Osteoblast (primary cell): ENCODE data around the gene H2BK1. TPM values are rescaled to one million over a fixed set of nuclear protein-coding genes. Genes with fewer than 3 reads are reported as not detected.

Source experiments
- DNase-seq: peaks from one replicate; pipeline ENCODE4 v3.0.0; 2011; ENCODE audit warnings: low spot score, mixed read lengths; ENCODE audit not compliant: insufficient read length; ENCODE audit errors: missing footprints
- H2AFZ ChIP-seq: 2 replicates; pipeline ENCODE4 v1.6.0; 2011; ENCODE audit warnings: mild to moderate bottlenecking, low read length
- H3K27ac ChIP-seq: 2 replicates; pipeline ENCODE4 v1.5.1; 2011; ENCODE audit warnings: mild to moderate bottlenecking, low read depth, low read length, moderate library complexity
- H3K27me3 ChIP-seq: 2 replicates; pipeline ENCODE4 v1.6.0; 2012; ENCODE audit warnings: mild to moderate bottlenecking, control low read depth, inconsistent platforms, low read length, moderate library complexity; ENCODE audit not compliant: insufficient read depth
- H3K36me3 ChIP-seq: 2 replicates; pipeline ENCODE4 v1.5.1; 2011; ENCODE audit warnings: mild to moderate bottlenecking, low read length, control low read depth, moderate library complexity; ENCODE audit not compliant: insufficient read depth
- H3K4me1 ChIP-seq: 2 replicates; pipeline ENCODE4 v1.5.1; 2011; ENCODE audit warnings: mild to moderate bottlenecking, low read length, control low read depth, moderate library complexity; ENCODE audit not compliant: insufficient read depth
- H3K4me2 ChIP-seq: 2 replicates; pipeline ENCODE4 v1.6.0; 2011; ENCODE audit warnings: mild to moderate bottlenecking, low read length; ENCODE audit not compliant: insufficient read depth
- H3K4me3 ChIP-seq: fragments of 200-600 bp; sonication (generic); 3 replicates; pipeline ENCODE4 v1.5.1; 2012; ENCODE audit warnings: mild to moderate bottlenecking, low read length, inconsistent platforms; ENCODE audit not compliant: insufficient read depth
- H3K79me2 ChIP-seq: 2 replicates; pipeline ENCODE4 v1.6.0; 2012; ENCODE audit warnings: mild to moderate bottlenecking, low read length, control low read depth, inconsistent platforms; ENCODE audit not compliant: insufficient read depth
- H3K9me3 ChIP-seq: 2 replicates; pipeline ENCODE4 v1.5.1; 2011; ENCODE audit warnings: low read depth, low read length, control low read depth
- H4K20me1 ChIP-seq: 2 replicates; pipeline ENCODE4 v1.6.0; 2012; ENCODE audit warnings: mild to moderate bottlenecking, low read length, control low read depth; ENCODE audit not compliant: insufficient read depth
- total RNA-seq: library from RNA; depleted of rRNA; stranded (reverse); fragments of >200 nt; gene quantifications from 2 replicates; pipeline ENCODE4 v1.2.3, GENCODE V29; 2012
- TF ChIP-seq, protein P1 (sequence below): IDR thresholded peaks from 2 replicates; pipeline ENCODE4 v1.5.1; 2011; ENCODE audit warnings: mild to moderate bottlenecking, low read depth, low read length, moderate library complexity; ENCODE audit errors: extremely low read depth

H2BK1 gene
- total RNA-seq, 1 donor = not detected

DNA sequence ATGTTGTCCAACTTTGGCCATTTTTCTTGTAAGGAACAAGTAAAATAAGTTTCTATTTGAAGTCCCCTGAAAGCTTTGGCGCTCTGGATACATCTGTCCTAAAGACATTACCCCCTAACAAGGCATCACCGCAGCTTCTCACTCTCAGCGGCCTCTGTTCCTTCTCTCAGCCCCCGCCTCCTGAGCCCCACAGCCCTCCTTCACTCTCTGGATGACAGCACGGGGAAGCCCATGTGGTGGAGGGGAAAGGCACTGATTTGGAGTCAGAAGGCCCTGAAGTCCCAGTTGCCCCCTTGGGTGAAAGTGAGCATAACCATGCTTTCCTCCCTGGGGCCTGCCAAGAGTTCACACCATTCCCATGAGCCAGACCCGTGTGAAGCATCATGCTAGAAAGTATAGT lies 4.6 kb downstream of the H2BK1 start:
- H3K36me3 ChIP-seq = no peaks in the 10 kb centered on the region
- no peak overlapping the region for H2AFZ ChIP-seq
- H3K9me3 ChIP-seq = no peaks in the 10 kb centered on the region
- H3K4me2 ChIP-seq = no peak overlapping the region
- DNase-seq = peak; percentile 57
- no peak overlapping the region for H3K27ac ChIP-seq
- TF ChIP-seq, protein P1, sequence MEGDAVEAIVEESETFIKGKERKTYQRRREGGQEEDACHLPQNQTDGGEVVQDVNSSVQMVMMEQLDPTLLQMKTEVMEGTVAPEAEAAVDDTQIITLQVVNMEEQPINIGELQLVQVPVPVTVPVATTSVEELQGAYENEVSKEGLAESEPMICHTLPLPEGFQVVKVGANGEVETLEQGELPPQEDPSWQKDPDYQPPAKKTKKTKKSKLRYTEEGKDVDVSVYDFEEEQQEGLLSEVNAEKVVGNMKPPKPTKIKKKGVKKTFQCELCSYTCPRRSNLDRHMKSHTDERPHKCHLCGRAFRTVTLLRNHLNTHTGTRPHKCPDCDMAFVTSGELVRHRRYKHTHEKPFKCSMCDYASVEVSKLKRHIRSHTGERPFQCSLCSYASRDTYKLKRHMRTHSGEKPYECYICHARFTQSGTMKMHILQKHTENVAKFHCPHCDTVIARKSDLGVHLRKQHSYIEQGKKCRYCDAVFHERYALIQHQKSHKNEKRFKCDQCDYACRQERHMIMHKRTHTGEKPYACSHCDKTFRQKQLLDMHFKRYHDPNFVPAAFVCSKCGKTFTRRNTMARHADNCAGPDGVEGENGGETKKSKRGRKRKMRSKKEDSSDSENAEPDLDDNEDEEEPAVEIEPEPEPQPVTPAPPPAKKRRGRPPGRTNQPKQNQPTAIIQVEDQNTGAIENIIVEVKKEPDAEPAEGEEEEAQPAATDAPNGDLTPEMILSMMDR = no peak
- H3K27me3 ChIP-seq = peaks cover 51% of the 10 kb centered on the region
- H3K4me1 ChIP-seq = no peaks in the 10 kb centered on the region
- no peaks in the 10 kb centered on the region for H3K79me2 ChIP-seq
- H4K20me1 ChIP-seq = no peaks in the 10 kb centered on the region
- no peak overlapping the region for H3K4me3 ChIP-seq

DNA sequence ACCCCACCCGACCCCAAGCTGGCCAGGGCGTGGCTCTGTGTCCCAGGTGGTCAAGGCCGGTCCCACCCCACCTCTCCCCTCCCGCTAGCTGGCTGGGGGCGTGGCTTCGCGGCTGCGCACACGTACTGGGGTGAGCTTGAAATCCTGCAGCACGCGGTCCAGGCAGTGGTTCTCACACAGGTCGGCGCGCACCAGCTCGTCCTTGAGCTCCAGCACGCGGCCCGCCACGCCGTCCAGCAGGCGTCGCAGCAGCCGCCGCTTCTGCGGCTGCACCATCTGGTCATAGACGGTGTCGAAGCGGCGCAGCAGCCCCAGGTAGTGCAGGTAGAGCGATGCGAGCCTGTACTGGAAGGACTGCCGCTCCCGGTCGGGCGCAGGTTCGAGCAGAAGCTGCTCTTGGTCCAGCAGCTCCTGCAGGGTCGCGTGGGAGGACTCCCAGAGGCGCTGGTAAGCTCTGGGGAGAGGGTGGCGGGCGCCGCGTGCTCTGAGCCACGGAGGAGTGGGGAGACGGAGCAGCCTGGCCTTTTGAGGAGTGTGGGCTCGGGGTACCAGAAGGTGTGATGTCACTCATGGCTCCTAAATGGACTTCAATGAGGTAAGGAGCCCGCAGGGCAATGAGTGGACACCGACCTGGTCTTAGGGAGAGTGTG lies 5.8 kb downstream of the H2BK1 start:
- no peaks in the 10 kb centered on the region for H4K20me1 ChIP-seq
- H3K27ac ChIP-seq = no peak overlapping the region
- DNase-seq = peak; percentile 88
- H3K36me3 ChIP-seq = no peaks in the 10 kb centered on the region
- H2AFZ ChIP-seq = no peak overlapping the region
- no peaks in the 10 kb centered on the region for H3K4me1 ChIP-seq
- TF ChIP-seq, protein P1 = no peak
- no peak overlapping the region for H3K4me2 ChIP-seq
- H3K9me3 ChIP-seq = no peaks in the 10 kb centered on the region
- H3K27me3 ChIP-seq = peaks cover 56% of the 10 kb centered on the region
- H3K4me3 ChIP-seq = no peak overlapping the region
- no peaks in the 10 kb centered on the region for H3K79me2 ChIP-seq

DNA sequence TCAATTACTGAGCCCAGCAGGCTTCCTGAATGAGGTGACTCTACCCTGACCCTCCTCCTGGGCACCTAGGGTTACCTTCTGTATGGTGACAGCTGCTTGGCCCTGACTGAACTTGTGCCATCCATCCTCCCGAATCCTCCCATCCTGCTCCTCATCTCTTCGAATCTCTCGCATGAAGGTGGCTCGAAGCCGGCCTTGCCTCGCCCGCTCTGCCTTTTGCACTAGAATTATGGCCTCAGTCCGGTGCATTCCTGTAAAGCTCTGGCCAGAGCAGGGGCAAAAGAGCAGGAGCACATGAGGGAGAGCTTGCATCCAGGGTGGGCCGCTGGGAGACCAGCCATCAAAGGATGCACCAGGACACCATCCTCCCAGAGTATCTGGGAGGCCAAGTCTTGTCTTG lies 7.5 kb downstream of the H2BK1 start:
- Histone ChIP-seq H3K4me2 (no peak overlapping the region), H3K27ac (no peak overlapping the region), H3K4me3 (no peak overlapping the region), H4K20me1 (no peaks in the 10 kb centered on the region), H3K27me3 (peaks cover 62% of the 10 kb centered on the region), H3K9me3 (no peaks in the 10 kb centered on the region), H2AFZ (no peak overlapping the region), H3K4me1 (no peaks in the 10 kb centered on the region), H3K36me3 (no peaks in the 10 kb centered on the region), H3K79me2 (no peaks in the 10 kb centered on the region)
- TF ChIP-seq, protein P1 = no peak
- DNase-seq = peak; percentile 60

DNA sequence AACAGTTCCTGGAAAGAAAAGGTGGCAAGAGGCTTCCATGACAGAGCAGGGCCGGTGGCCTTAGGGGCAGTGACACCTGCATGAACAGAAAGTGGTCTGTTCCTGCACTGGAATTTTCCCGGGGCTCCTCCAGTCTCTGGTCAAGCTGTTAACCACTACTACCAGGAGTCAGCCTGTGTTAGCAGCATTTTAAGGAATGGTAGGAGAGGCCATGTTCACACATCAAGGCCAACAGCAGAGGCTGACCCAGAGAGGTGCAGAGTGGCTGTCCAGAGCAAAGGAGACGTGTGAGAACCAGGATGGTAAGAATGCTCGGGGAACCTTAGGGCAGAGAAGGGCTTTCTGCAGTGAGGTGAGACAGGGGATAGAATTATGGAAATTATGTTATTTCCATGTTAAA lies 8.5 kb downstream of the H2BK1 start:
- Histone ChIP-seq H3K4me3 (no peak overlapping the region), H3K79me2 (no peaks in the 10 kb centered on the region), H3K27me3 (peaks cover 58% of the 10 kb centered on the region), H3K27ac (no peak overlapping the region), H2AFZ (no peak overlapping the region), H3K9me3 (no peaks in the 10 kb centered on the region), H3K4me1 (no peaks in the 10 kb centered on the region), H3K4me2 (no peak overlapping the region), H3K36me3 (no peaks in the 10 kb centered on the region), H4K20me1 (no peaks in the 10 kb centered on the region)
- TF ChIP-seq, protein P1 = no peak
- DNase-seq = peak; percentile 91
